ENCODE results near the gene CTSV. TPM values are rescaled to one million over a fixed set of nuclear protein-coding genes. Genes with fewer than 3 reads are reported as not detected.
"Not testable (repeated sequence)": the region's sequence is repeated elsewhere in the genome, so short reads cannot be mapped to it uniquely, and the experiment has no call there.

The CTSV gene
- total RNA-seq, 1 donor from 2014 or later, result 1.3 TPM

- not testable (repeated sequence) for DNase-seq; H3K4me1 Mint-ChIP-seq (ENCODE audit: low read depth, unreplicated experiment); H3K9me3 Mint-ChIP-seq (ENCODE audit: unreplicated experiment); H3K36me3 Mint-ChIP-seq (ENCODE audit: unreplicated experiment); H3K27me3 Mint-ChIP-seq (ENCODE audit: unreplicated experiment); H3K27ac Mint-ChIP-seq (ENCODE audit: unreplicated experiment); H3K4me3 Mint-ChIP-seq (ENCODE audit: unreplicated experiment)
These were observed 49.1 kb downstream of the CTSV start for GRCh38 chr9:96989747-96990318.

- not testable (repeated sequence) for H3K27me3 Mint-ChIP-seq (ENCODE audit: unreplicated experiment); DNase-seq; H3K4me1 Mint-ChIP-seq (ENCODE audit: low read depth, unreplicated experiment); H3K4me3 Mint-ChIP-seq (ENCODE audit: unreplicated experiment); H3K9me3 Mint-ChIP-seq (ENCODE audit: unreplicated experiment); H3K36me3 Mint-ChIP-seq (ENCODE audit: unreplicated experiment); H3K27ac Mint-ChIP-seq (ENCODE audit: unreplicated experiment)
These were observed 54.1 kb downstream of the CTSV start for GRCh38 chr9:96984887-96985286.

GRCh38 chr9:96984139-96984538 lies 54.8 kb downstream of the CTSV start:
- not testable (repeated sequence) for H3K4me1 Mint-ChIP-seq (ENCODE audit: low read depth, unreplicated experiment); H3K9me3 Mint-ChIP-seq (ENCODE audit: unreplicated experiment); H3K4me3 Mint-ChIP-seq (ENCODE audit: unreplicated experiment); H3K36me3 Mint-ChIP-seq (ENCODE audit: unreplicated experiment); DNase-seq; H3K27ac Mint-ChIP-seq (ENCODE audit: unreplicated experiment); H3K27me3 Mint-ChIP-seq (ENCODE audit: unreplicated experiment)

- not testable (repeated sequence) for H3K27ac Mint-ChIP-seq (ENCODE audit: unreplicated experiment); H3K36me3 Mint-ChIP-seq (ENCODE audit: unreplicated experiment); H3K4me3 Mint-ChIP-seq (ENCODE audit: unreplicated experiment); H3K9me3 Mint-ChIP-seq (ENCODE audit: unreplicated experiment); H3K27me3 Mint-ChIP-seq (ENCODE audit: unreplicated experiment); H3K4me1 Mint-ChIP-seq (ENCODE audit: low read depth, unreplicated experiment); DNase-seq
These were observed 55.3 kb downstream of the CTSV start for GRCh38 chr9:96983496-96984122.

Other genes starting within 250 kb of the CTSV start
- gene ZNF782, start 184.6 kb downstream of the CTSV start, total RNA-seq (ENCODE audit: unreplicated experiment), result 4.9 TPM
- not detected for gene NUTM2G, start 110.3 kb downstream of the CTSV start, total RNA-seq (ENCODE audit: unreplicated experiment)